H1 (cell line): ENCODE data around the gene BCAS3. TPM values are rescaled to one million over a fixed set of nuclear protein-coding genes. Genes with fewer than 3 reads are reported as not detected.

Experiments
- CTCF ChIA-PET: fragments of 300-600 bp; sonication (Branson Sonifier 250); formaldehyde crosslinking; loops from one replicate; lab custom pipeline; 2021; ENCODE audit not compliant: partially characterized antibody; lab: Charles Lee
- POLR2A ChIA-PET: fragments of 300-600 bp; sonication (Branson Sonifier 250); formaldehyde crosslinking; loops from one replicate; lab custom pipeline; 2021; ENCODE audit warnings: inconsistent platforms; ENCODE audit not compliant: partially characterized antibody; lab: Charles Lee
- DNase-seq, 2 experiments: peaks; one replicate each; pipeline versions ENCODE4 v3.0.0 to v3.0.0-alpha.2; 2010 to 2022; ENCODE audit warnings: low spot score in 2 of 2, low read depth in 1 of 2, mixed read lengths in 1 of 2
- FAIRE-seq: peaks from 2 replicates; lab custom pipeline; 2011; peaks lifted over from hg19 to GRCh38; lab: Jason Lieb, UNC
- H2AFZ ChIP-seq: 2 replicates; pipeline ENCODE4 v1.8.1; 2012; ENCODE audit warnings: low read length, inconsistent platforms
- H2AK5ac ChIP-seq: 2 replicates; pipeline ENCODE4 v1.6.1; 2013; ENCODE audit warnings: low read depth, low read length
- H2BK120ac ChIP-seq: replicated peaks from 2 replicates; pipeline ENCODE3; 2013; ENCODE audit warnings: low read depth, low read length, inconsistent platforms
- H2BK12ac ChIP-seq: 2 replicates; pipeline ENCODE4 v1.6.1; 2013; ENCODE audit warnings: low read depth, low read length
- H2BK15ac ChIP-seq: 2 replicates; pipeline ENCODE4 v1.6.1; 2013; ENCODE audit warnings: low read length
- H2BK20ac ChIP-seq: 2 replicates; pipeline ENCODE4 v1.6.1; 2013; ENCODE audit warnings: low read length
- H2BK5ac ChIP-seq: 2 replicates; pipeline ENCODE4 v1.6.1; 2013; ENCODE audit warnings: low read depth, low read length
- H3K14ac ChIP-seq: 2 replicates; pipeline ENCODE4 v1.6.1; 2013; ENCODE audit warnings: inconsistent platforms; ENCODE audit not compliant: insufficient read length
- H3K18ac ChIP-seq: 2 replicates; pipeline ENCODE4 v1.6.1; 2013; ENCODE audit warnings: low read length; ENCODE audit errors: extremely low read depth
- H3K23ac ChIP-seq: 2 replicates; pipeline ENCODE4 v1.6.1; 2013; ENCODE audit warnings: inconsistent platforms; ENCODE audit not compliant: insufficient read length
- H3K23me2 ChIP-seq: 2 replicates; pipeline ENCODE4 v1.6.1; 2013; ENCODE audit warnings: low read depth, low read length
- H3K27ac ChIP-seq: 2 replicates; pipeline ENCODE4 v1.6.1; 2011; ENCODE audit warnings: low read depth, low read length, inconsistent platforms
- H3K27me3 ChIP-seq, 4 experiments: replicated peaks in 1 of 4; 1 replicate in 1 of 4; 2 replicates in 3 of 4; pipeline versions ENCODE4 v1.6.1 to v1.8.1; 2011 to 2013; ENCODE audit warnings: low read length in 3 of 4, mild to moderate bottlenecking in 3 of 4, inconsistent platforms in 2 of 4, mixed read lengths in 2 of 4, moderate library complexity in 1 of 4; ENCODE audit not compliant: control insufficient read depth in 3 of 4, insufficient read depth in 3 of 4; ENCODE audit errors: extremely low read depth in 1 of 4
- H3K36me3 ChIP-seq, 4 experiments: 2 replicates each; pipeline versions ENCODE4 v1.6.1 to v1.8.1; 2011 to 2013; ENCODE audit warnings: mild to moderate bottlenecking in 4 of 4, low read length in 3 of 4, moderate library complexity in 2 of 4, control low read depth in 1 of 4, inconsistent platforms in 1 of 4; ENCODE audit not compliant: insufficient read depth in 4 of 4, control insufficient read depth in 2 of 4
- H3K4ac ChIP-seq: replicated peaks from 2 replicates; pipeline ENCODE3; 2013; ENCODE audit warnings: low read length, low read depth, mixed read lengths, inconsistent platforms; ENCODE audit not compliant: insufficient read length
- H3K4me1 ChIP-seq, 4 experiments: replicated peaks in 1 of 4; 1 replicate in 1 of 4; 2 replicates in 3 of 4; pipeline versions ENCODE4 v1.6.1 to v1.8.1; 2011 to 2013; ENCODE audit warnings: low read length in 3 of 4, inconsistent platforms in 2 of 4, mixed read lengths in 1 of 4; ENCODE audit not compliant: insufficient read depth in 4 of 4, control insufficient read depth in 3 of 4
- H3K4me2 ChIP-seq, 2 experiments: 2 replicates each; pipeline versions ENCODE4 v1.6.1 to v1.8.1; 2011 to 2013; ENCODE audit warnings: low read depth in 2 of 2, low read length in 2 of 2, control low read depth in 1 of 2, inconsistent platforms in 1 of 2, mild to moderate bottlenecking in 1 of 2; ENCODE audit not compliant: insufficient read depth in 1 of 2
- H3K4me3 ChIP-seq, 4 experiments: fragments of 200-600, 300-600 bp in 1 of 4; sonication (generic), shearing (Covaris generic), sonication (Bioruptor Twin) in 1 of 4; 2 replicates each; pipeline versions ENCODE4 v1.5.1 to v1.8.1; 2011 to 2016; ENCODE audit warnings: low read length in 4 of 4, low read depth in 3 of 4, control low read depth in 2 of 4, inconsistent platforms in 2 of 4, mild to moderate bottlenecking in 2 of 4, mixed read lengths in 1 of 4, moderate library complexity in 1 of 4; ENCODE audit not compliant: insufficient read depth in 2 of 4; ENCODE audit errors: extremely low read depth in 1 of 4
- H3K56ac ChIP-seq: replicated peaks from 2 replicates; pipeline ENCODE3; 2013; ENCODE audit warnings: low read depth, mild to moderate bottlenecking, mixed read lengths, low read length, inconsistent platforms; ENCODE audit not compliant: insufficient read length
- H3K79me1 ChIP-seq: 2 replicates; pipeline ENCODE4 v1.6.1; 2013; ENCODE audit warnings: low read depth, low read length, control low read depth
- H3K79me2 ChIP-seq, 2 experiments: 2 replicates each; pipeline versions ENCODE4 v1.6.1 to v1.8.1; 2012 to 2013; ENCODE audit warnings: low read length in 2 of 2, mild to moderate bottlenecking in 2 of 2, inconsistent platforms in 1 of 2; ENCODE audit not compliant: insufficient read depth in 2 of 2, control insufficient read depth in 1 of 2
- H3K9ac ChIP-seq, 4 experiments: replicated peaks in 1 of 4; 1 replicate in 1 of 4; 2 replicates in 3 of 4; pipeline versions ENCODE4 v1.6.1 to v1.8.1; 2011 to 2013; ENCODE audit warnings: low read depth in 3 of 4, low read length in 3 of 4, control low read depth in 2 of 4, mild to moderate bottlenecking in 2 of 4, moderate library complexity in 2 of 4, inconsistent platforms in 1 of 4; ENCODE audit errors: extremely low read depth in 1 of 4
- H3K9me3 ChIP-seq, 2 experiments: 2 replicates each; pipeline versions ENCODE4 v1.6.1 to v1.8.1; 2012 to 2013; ENCODE audit warnings: mild to moderate bottlenecking in 2 of 2, moderate library complexity in 2 of 2, control low read depth in 1 of 2, inconsistent platforms in 1 of 2, low read depth in 1 of 2, low read length in 1 of 2, mixed read lengths in 1 of 2; ENCODE audit not compliant: insufficient read depth in 2 of 2
- H4K20me1 ChIP-seq, 2 experiments: replicated peaks in 1 of 2; 2 replicates each; pipeline versions ENCODE3 to v1.8.1; 2011 to 2013; ENCODE audit warnings: inconsistent platforms in 2 of 2, low read length in 2 of 2, mild to moderate bottlenecking in 1 of 2; ENCODE audit not compliant: insufficient read depth in 2 of 2, control insufficient read depth in 1 of 2
- H4K5ac ChIP-seq: 2 replicates; pipeline ENCODE4 v1.6.1; 2013; ENCODE audit warnings: low read length, low read depth, mixed read lengths, inconsistent platforms; ENCODE audit not compliant: insufficient read length
- H4K8ac ChIP-seq: 2 replicates; pipeline ENCODE4 v1.8.0; 2013; ENCODE audit warnings: mild to moderate bottlenecking, moderate library complexity, low read length, inconsistent platforms; ENCODE audit not compliant: insufficient read depth; ENCODE audit errors: extremely low read depth
- H4K91ac ChIP-seq: replicated peaks from 2 replicates; pipeline ENCODE3; 2013; ENCODE audit warnings: low read length, mixed read lengths, inconsistent platforms; ENCODE audit not compliant: insufficient read length
- ASH2L ChIP-seq: fragments of 200-600, 300-600 bp; sonication (generic); IDR thresholded peaks from one replicate; pipeline ENCODE4 v1.7.1; 2017; ENCODE audit warnings: low read length
- BACH1 ChIP-seq: IDR thresholded peaks from 2 replicates; pipeline ENCODE4 v1.6.1; 2012; ENCODE audit warnings: low read length, improper control_type of control experiment
- BCL11A ChIP-seq, 2 experiments: IDR thresholded peaks; one replicate each; pipeline ENCODE4 v1.6.1; 2011; ENCODE audit warnings: low read depth in 2 of 2, low read length in 2 of 2, mild to moderate bottlenecking in 2 of 2
- CTBP2 ChIP-seq: IDR thresholded peaks from 2 replicates; pipeline ENCODE4 v1.7.0; 2011; ENCODE audit warnings: borderline replicate concordance, mild to moderate bottlenecking, moderate library complexity, mixed read lengths, low read length; ENCODE audit not compliant: insufficient read depth, insufficient read length
- HDAC6 ChIP-seq: IDR thresholded peaks from one replicate; pipeline ENCODE4 v1.7.1; 2012; ENCODE audit warnings: low read depth, mild to moderate bottlenecking, inconsistent platforms, low read length, moderate library complexity
- JUND ChIP-seq: IDR thresholded peaks from 2 replicates; pipeline ENCODE4 v1.6.1; 2011; ENCODE audit warnings: mild to moderate bottlenecking, improper control_type of control experiment, low read length
- MAX ChIP-seq: IDR thresholded peaks from 2 replicates; pipeline ENCODE4 v1.6.1; 2012; ENCODE audit warnings: inconsistent platforms
- RAD21 ChIP-seq, 2 experiments: IDR thresholded peaks in 1 of 2; conservative IDR thresholded peaks in 1 of 2; 2 replicates each; pipeline ENCODE4 v1.6.1; 2011; ENCODE audit warnings: low read depth in 2 of 2, low read length in 2 of 2, improper control_type of control experiment in 1 of 2, inconsistent platforms in 1 of 2, mild to moderate bottlenecking in 1 of 2, moderate library complexity in 1 of 2
- RBBP5 ChIP-seq: IDR thresholded peaks from 2 replicates; pipeline ENCODE4 v1.7.1; 2012; ENCODE audit warnings: low read depth, mild to moderate bottlenecking, inconsistent platforms, low read length, moderate library complexity, borderline replicate concordance
- RFX5 ChIP-seq: IDR thresholded peaks from 2 replicates; pipeline ENCODE4 v1.6.1; 2011; ENCODE audit warnings: low read depth, low read length, improper control_type of control experiment, borderline replicate concordance
- SIN3A ChIP-seq, 2 experiments: IDR thresholded peaks in 1 of 2; conservative IDR thresholded peaks in 1 of 2; 2 replicates each; pipeline ENCODE4 v1.6.1; 2011 to 2012; ENCODE audit warnings: low read length in 2 of 2, improper control_type of control experiment in 1 of 2, low read depth in 1 of 2, mild to moderate bottlenecking in 1 of 2
- SP1 ChIP-seq: IDR thresholded peaks from 2 replicates; pipeline ENCODE4 v1.6.1; 2011; ENCODE audit warnings: low read depth, low read length
- SRF ChIP-seq: IDR thresholded peaks from 2 replicates; pipeline ENCODE4 v1.6.1; 2011; ENCODE audit warnings: mild to moderate bottlenecking, low read depth, low read length, moderate library complexity
- TAF7 ChIP-seq: optimal IDR thresholded peaks from 2 replicates; pipeline ENCODE3; 2011; ENCODE audit warnings: low read depth, mild to moderate bottlenecking, inconsistent platforms, low read length, moderate library complexity, borderline replicate concordance
- YY1 ChIP-seq: IDR thresholded peaks from 2 replicates; pipeline ENCODE4 v1.6.1; 2011; ENCODE audit warnings: low read depth, mild to moderate bottlenecking, low read length
- WGBS, 2 experiments: shearing (Covaris generic) in 1 of 2; methylation state at CpG; one replicate each; pipeline versions ENCODE4 v1.1.6 to v1.1.7; 2013 to 2015; ENCODE audit warnings: low lambda C conversion rate in 2 of 2, mixed read lengths in 2 of 2, inconsistent platforms in 1 of 2, low coverage in 1 of 2, missing lambda C conversion rate in 1 of 2; ENCODE audit not compliant: insufficient replicate concordance in 2 of 2, insufficient coverage in 1 of 2, insufficient read length in 1 of 2; ENCODE audit errors: extremely low coverage in 1 of 2, missing lambda C conversion rate in 1 of 2; 5-methylcytosine and 5-hydroxymethylcytosine counted together
- polyA plus RNA-seq, 7 experiments: library from polyadenylated mRNA; depleted of rRNA in 3 of 7; stranded (reverse) in 5 of 7; unstranded in 2 of 7; fragments of >200 nt in 5 of 7; fragments of 200-250 nt in 2 of 7; gene quantifications; 1 replicate in 5 of 7; 2 replicates in 1 of 7; 4 replicates in 1 of 7; pipeline versions ENCODE4 v1.2.1 to v1.2.3, GENCODE V29; 2011 to 2013; ENCODE audit warnings: missing spikeins in 2 of 7, mixed read lengths in 2 of 7
- total RNA-seq: library from RNA; stranded (reverse); fragmentation: NEBNext Ultra II Directional; extraction: Animal tissue kit (Norgen Biotek cat#: 25700); gene quantifications from 2 replicates; pipeline ENCODE4 v1.2.1, GENCODE V29; 2021

The BCAS3 gene
- total and polyA plus RNA-seq, 2 of the 8 experiments (the other 6 are each of a cell fraction or from before 2014, with no cell fraction given), result 9.9 to 13.3 TPM

- WGBS, 2 experiments, result 100% methylated on average over 1 of the region's 1 CpG; no CpG with 5 or more reads in 1 of the 2 experiments
- Histone ChIP-seq H4K91ac (no peak overlapping the region), H2BK5ac (no peak overlapping the region), H3K23me2 (no peaks in the 10 kb centered on the region; the same call in 1 of the 2 replicates), H3K27me3 (no peaks in the 10 kb centered on the region), H3K14ac (no peak overlapping the region), H3K18ac (no peak overlapping the region), H3K36me3 (no peaks in the 10 kb centered on the region), H3K79me2 (no peaks in the 10 kb centered on the region), H3K4me1 (no peaks in the 10 kb centered on the region), H2AK5ac (no peak overlapping the region), H3K9me3 (no peaks in the 10 kb centered on the region), H3K9ac (no peak overlapping the region), H3K27ac (no peak overlapping the region), H2BK15ac (no peak overlapping the region), H3K4me2 (no peak overlapping the region), H3K4ac (no peak overlapping the region), H3K56ac (no peak overlapping the region), H3K79me1 (no peaks in the 10 kb centered on the region), H3K23ac (no peak overlapping the region), H2BK12ac (no peak overlapping the region), H4K20me1 (no peaks in the 10 kb centered on the region), H4K8ac (no peak overlapping the region), H3K4me3 (no peak overlapping the region), H4K5ac (no peak overlapping the region), H2BK20ac (no peak overlapping the region), H2AFZ (no peak overlapping the region), H2BK120ac (no peak overlapping the region)
- TF ChIP-seq JUND, result no peak
- no peak for TF ChIP-seq SIN3A (conservative IDR thresholded peaks at IDR 0.05 in 1 of 2, IDR thresholded peaks at IDR 0.05 in 1 of 2; ENCODE audit: low read depth in 1 of 2, low read length in 2 of 2)
- no peak for TF ChIP-seq SP1
- TF ChIP-seq HDAC6, result no peak
- TF ChIP-seq RBBP5, result no peak
- no peak for TF ChIP-seq SRF
- TF ChIP-seq YY1, result no peak
- no peak for TF ChIP-seq CTBP2
- no peak for TF ChIP-seq RAD21 (IDR thresholded peaks at IDR 0.05 in 1 of 2, conservative IDR thresholded peaks at IDR 0.05 in 1 of 2; ENCODE audit: low read depth in 2 of 2, low read length in 2 of 2)
- no peak for TF ChIP-seq BACH1
- no peak for TF ChIP-seq ASH2L
- TF ChIP-seq BCL11A (IDR thresholded peaks at IDR 0.05; ENCODE audit: low read depth in 2 of 2, low read length in 2 of 2), result no peak
- TF ChIP-seq RFX5, result no peak
- no peak for TF ChIP-seq TAF7
- no peak for TF ChIP-seq MAX
- CTCF ChIA-PET, result no interaction called here
- FAIRE-seq (no peak), DNase-seq (no peak)
- POLR2A ChIA-PET, result no interaction called here
Measured at GRCh38 chr17:61167075-61167474, 489.4 kb downstream of the BCAS3 start.
